Gastroesophageal sphincter (tissue), 3 donors: ENCODE measurements around the gene NEDD1.

Experiments
- EP300 ChIP-seq: sonication (generic); formaldehyde crosslinking; IDR thresholded peaks from one replicate; pipeline ENCODE4 v1.6.1; 2017; ENCODE audit warnings: antibody characterized with exemption, mild to moderate bottlenecking
- POLR2A ChIP-seq, 2 donors: fragments of 450-650 bp; IDR thresholded peaks; one replicate each; pipeline ENCODE4 v1.6.1; 2017; ENCODE audit warnings: antibody characterized with exemption in 2 of 2, mild to moderate bottlenecking in 2 of 2, moderate library complexity in 1 of 2
- POLR2AphosphoS5 ChIP-seq: sonication (generic); formaldehyde crosslinking; IDR thresholded peaks from one replicate; pipeline ENCODE4 v1.6.1; 2017; ENCODE audit warnings: antibody characterized with exemption
- TF ChIP-seq, protein P1 (sequence below), 4 experiments: fragments of 200-600 bp in 2 of 4; fragments of 450-650 bp in 2 of 4; sonication (generic) in 1 of 4; IDR thresholded peaks; one replicate each; pipeline ENCODE4 v1.5.1; 2017 to 2019; ENCODE audit warnings: antibody characterized with exemption in 4 of 4, mild to moderate bottlenecking in 2 of 4, moderate library complexity in 2 of 4

DNA sequence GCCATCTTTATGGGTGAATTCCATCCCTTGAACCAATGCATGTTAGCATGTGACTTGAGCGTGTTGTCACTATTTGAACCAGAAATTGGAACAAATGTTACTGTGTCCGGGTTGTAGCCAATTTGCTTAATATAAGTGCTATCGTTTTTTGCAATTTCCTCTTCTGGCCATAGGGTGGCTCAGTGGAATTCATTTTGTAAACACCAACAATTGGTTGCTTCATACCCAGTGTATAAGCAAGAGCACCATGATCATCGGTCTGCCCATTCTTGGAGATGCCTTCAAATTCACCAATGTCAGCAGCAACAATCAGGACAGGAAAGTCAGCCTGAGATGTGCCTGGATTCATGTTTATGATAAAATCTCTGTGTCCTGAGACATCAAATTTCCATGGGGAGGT lies 5.0 kb upstream of the NEDD1 start:
- TF ChIP-seq EP300, result no peak
- no peak for TF ChIP-seq POLR2A (IDR thresholded peaks at IDR 0.05)
- TF ChIP-seq, protein P1, sequence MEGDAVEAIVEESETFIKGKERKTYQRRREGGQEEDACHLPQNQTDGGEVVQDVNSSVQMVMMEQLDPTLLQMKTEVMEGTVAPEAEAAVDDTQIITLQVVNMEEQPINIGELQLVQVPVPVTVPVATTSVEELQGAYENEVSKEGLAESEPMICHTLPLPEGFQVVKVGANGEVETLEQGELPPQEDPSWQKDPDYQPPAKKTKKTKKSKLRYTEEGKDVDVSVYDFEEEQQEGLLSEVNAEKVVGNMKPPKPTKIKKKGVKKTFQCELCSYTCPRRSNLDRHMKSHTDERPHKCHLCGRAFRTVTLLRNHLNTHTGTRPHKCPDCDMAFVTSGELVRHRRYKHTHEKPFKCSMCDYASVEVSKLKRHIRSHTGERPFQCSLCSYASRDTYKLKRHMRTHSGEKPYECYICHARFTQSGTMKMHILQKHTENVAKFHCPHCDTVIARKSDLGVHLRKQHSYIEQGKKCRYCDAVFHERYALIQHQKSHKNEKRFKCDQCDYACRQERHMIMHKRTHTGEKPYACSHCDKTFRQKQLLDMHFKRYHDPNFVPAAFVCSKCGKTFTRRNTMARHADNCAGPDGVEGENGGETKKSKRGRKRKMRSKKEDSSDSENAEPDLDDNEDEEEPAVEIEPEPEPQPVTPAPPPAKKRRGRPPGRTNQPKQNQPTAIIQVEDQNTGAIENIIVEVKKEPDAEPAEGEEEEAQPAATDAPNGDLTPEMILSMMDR (IDR thresholded peaks at IDR 0.05), result no peak
- TF ChIP-seq POLR2AphosphoS5, result no peak
